Spleen (tissue), 7 donors: ENCODE measurements around the gene CHIC2.

Experiments
- POLR2A ChIP-seq, 3 donors: fragments of 450-650 bp; IDR thresholded peaks; one replicate each; pipeline ENCODE4 v1.5.1; 2017; ENCODE audit warnings: antibody characterized with exemption in 3 of 3, mild to moderate bottlenecking in 1 of 3
- TF ChIP-seq, protein P1 (sequence below), 11 experiments: fragments of 200-600 bp in 7 of 11; fragments of 450-650 bp in 4 of 11; sonication (generic) in 4 of 11; IDR thresholded peaks in 8 of 11; conservative IDR thresholded peaks in 3 of 11; 1 replicate in 7 of 11; 2 replicates in 4 of 11; pipeline versions ENCODE4 v1.4.0 to v1.8.0; 2016 to 2021; ENCODE audit warnings: antibody characterized with exemption in 11 of 11, inconsistent platforms in 4 of 11, mild to moderate bottlenecking in 1 of 11
- donor health status: DM: no; HTN: no; CAD: no; lungs with moderate emphysema.
- donor health status: DM: no; HTN: no; CAD: no.
- donor health status: DM: no; HTN: no; CAD: no.

DNA sequence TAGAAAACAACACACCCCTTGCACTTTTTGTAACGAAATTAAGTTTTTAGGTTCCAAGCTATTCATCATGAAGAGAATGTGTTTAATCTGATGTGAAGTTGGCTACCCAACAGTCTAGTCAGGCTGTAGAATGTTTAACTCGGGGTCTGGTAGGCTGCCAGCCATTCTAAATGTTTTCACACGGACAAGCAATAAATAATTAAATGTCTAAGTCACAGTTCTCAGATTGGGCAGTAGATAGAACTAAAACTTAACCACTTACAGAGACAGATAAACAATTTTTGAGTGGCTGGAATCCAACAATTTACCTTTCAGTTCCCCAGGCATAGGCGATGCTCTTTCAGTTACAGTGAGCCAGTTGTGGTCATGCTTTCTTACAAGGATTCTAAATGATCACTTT is 66.5 kb downstream of the CHIC2 start:
- no peak for TF ChIP-seq POLR2A (IDR thresholded peaks at IDR 0.05)
- TF ChIP-seq, protein P1, sequence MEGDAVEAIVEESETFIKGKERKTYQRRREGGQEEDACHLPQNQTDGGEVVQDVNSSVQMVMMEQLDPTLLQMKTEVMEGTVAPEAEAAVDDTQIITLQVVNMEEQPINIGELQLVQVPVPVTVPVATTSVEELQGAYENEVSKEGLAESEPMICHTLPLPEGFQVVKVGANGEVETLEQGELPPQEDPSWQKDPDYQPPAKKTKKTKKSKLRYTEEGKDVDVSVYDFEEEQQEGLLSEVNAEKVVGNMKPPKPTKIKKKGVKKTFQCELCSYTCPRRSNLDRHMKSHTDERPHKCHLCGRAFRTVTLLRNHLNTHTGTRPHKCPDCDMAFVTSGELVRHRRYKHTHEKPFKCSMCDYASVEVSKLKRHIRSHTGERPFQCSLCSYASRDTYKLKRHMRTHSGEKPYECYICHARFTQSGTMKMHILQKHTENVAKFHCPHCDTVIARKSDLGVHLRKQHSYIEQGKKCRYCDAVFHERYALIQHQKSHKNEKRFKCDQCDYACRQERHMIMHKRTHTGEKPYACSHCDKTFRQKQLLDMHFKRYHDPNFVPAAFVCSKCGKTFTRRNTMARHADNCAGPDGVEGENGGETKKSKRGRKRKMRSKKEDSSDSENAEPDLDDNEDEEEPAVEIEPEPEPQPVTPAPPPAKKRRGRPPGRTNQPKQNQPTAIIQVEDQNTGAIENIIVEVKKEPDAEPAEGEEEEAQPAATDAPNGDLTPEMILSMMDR (IDR thresholded peaks at IDR 0.05 in 8 of 11, conservative IDR thresholded peaks at IDR 0.05 in 3 of 11) = no peak
